HG03457 (cell line): Measurements from ENCODE around the gene OPA3.

ENCODE experiments used
- ATAC-seq: cut with Tn5 transposase; IDR thresholded peaks from one replicate; pipeline ENCODE4 v1.9.1; 2021; ENCODE audit warnings: moderate number of reproducible peaks; ENCODE audit not compliant: unreplicated experiment

OPA3 gene

GRCh38 chr19:45505996-45506245 is 78.7 kb downstream of the OPA3 start:
- no peak for ATAC-seq

GRCh38 chr19:45505151-45505995 is 79.2 kb downstream of the OPA3 start:
- ATAC-seq: no peak

DNA sequence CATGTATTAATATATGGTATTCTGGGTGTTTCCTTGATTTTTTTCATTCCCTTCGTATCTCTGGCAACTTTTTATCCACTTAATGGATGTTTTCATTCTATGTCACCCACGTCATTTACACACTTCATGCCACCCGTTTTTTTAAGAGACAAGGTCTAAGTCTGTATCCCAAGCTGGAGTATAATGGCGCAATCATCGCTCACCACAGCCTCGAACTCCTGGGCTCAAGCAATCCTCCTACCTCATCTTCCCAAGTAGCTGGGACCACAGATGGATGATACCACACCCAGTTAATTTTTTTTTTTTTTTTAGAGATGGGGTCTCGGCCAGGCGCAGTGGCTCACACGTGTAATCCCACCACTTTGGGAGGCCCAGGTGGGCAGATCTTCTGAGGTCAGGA is 80.7 kb downstream of the OPA3 start:
- no peak for ATAC-seq

DNA sequence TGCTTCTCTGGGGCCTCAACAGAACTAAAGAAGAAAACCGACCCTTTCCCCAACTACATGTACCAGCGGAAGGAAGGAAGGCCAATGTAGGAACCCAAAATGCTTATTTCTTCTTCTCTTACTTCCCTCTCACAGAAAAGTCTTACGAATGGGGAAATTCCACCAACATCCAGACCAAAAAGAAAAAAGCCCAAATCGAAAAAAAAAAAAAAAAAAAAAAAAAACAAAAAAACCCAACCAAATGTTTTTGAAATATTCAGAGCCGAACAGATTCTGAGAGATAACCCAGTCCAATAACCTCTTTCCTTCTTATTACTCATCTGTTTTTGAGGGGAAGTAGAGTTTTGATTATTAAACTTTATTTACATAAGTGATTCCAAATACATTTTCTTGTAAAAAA is 82.5 kb downstream of the OPA3 start:
- no peak for ATAC-seq

DNA sequence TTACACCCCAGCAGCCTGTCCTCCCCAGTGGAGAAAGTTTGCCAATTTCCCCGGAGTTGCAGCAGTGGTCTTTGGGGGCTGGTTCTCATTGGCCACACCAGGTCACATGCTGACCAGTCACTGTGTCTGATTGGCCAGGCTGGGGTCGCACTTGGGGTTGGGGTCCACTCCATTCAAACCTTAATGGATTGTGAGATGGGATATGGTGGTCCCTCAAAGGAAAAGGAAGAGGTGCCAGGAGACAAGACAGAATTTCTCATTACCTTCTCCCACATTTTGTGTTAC is 82.9 kb downstream of the OPA3 start:
- no peak for ATAC-seq

DNA sequence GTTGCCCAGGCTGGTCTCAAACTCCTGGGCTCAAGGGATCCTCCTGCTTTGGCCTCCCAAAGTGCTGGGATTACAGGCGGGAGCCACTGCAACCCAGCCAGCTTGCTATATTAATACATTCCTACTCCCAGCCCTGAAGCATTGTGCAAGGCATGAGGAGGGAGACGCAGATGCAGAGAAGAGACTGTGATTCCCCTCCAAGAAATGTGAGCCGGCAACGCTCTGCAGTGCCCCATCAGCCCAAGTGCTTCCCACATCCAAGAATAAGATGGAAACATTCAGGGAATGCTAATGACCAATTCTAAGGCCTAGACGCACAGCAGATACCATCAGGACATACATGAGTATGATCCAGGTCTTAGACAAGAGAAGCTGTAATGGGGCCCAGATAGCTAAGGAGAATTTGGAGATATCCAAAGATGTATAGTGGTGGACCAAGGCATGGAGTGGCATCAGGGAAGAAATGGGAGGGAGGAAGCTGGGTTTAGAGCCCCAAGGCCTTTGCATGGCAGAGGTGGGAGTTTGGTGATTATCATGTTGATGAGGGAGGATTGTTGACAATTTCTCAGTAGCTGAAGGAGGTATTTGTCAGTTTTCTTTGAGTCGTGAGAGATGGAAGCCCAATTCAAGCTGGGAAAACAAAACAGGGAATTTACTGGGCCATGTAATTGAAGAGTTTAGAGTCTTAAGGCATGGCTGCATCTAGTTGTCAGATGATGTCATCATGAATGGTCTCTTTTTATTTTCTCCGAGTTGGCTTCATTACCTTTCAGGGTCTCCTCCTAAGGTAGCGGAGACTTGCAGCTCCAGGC is 83.5 kb downstream of the OPA3 start:
- ATAC-seq: no peak

DNA sequence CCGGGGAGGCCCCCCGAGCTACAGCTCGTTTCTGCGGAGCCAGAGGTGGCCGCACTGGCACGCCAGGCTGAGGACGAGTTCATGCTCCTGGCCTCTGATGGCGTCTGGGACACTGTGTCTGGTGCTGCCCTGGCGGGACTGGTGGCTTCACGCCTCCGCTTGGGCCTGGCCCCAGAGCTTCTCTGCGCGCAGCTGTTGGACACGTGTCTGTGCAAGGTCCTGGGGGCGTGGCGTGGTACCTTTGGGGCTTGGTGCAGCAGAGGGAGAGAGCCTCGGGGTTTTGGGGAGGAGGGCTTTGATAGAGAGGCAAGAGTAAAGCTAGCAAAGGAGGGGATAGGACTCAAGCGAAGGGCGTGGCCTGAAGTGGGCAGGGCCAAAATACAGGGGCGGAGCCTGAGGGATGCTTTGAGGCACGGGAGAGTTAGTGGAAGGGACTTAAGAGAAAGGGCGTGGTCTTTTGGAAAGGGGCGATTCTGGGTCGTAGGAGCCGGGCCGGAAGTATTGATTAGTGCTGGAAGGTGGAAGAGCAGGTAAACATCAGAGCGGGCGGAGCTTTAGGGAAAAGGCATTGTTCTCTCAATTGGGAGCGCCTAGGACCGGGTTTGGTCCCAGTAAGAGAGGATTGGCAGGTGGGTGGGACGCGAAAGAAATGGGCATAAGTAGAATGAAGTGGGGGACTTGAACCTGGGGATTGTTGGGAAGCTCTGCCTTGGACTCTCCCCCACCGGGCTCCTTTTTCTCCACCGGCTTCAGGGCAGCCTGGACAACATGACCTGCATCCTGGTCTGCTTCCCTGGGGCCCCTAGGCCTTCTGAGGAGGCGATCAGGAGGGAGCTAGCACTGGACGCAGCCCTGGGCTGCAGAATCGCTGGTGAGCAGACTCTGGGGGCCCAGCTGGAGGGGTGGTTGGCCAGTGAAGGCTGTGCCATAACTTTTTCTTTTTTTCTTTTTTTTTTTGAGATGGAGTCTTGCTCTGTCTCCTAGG is 85.1 kb downstream of the OPA3 start:
- no peak for ATAC-seq

GRCh38 chr19:45498411-45499195 is 86.0 kb downstream of the OPA3 start, which contains the start of gene PPM1N:
Gene PPM1N (plus strand): TSS chr19:45498443. CDS start chr19:45498473, 30 bp downstream.
- no peak for ATAC-seq

DNA sequence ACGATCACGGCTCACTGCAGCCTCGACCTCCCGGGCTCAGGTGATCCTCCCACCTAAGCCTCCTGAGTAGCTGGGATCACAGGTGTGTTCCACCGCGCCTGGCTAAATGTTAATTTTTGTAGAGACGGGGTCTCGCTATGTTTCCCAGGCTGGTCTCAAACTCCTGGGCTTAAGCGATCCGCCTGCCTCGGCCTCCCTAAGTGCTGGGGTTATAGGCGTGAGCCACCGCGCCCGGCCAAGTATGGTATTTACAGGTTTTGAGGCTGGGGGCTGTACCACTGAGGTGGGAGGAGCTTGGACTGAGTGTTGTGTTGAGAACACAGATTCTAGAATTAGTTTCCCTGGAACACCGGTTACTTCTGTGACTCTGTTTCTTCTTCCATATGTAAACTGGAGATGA is 86.8 kb downstream of the OPA3 start:
- ATAC-seq: no peak

GRCh38 chr19:45496349-45496953 is 88.2 kb downstream of the OPA3 start:
- no peak for ATAC-seq

- no peak for ATAC-seq
Measured at GRCh38 chr19:45495178-45495577, 89.4 kb downstream of the OPA3 start.

- no peak for ATAC-seq
Measured at GRCh38 chr19:45494261-45494916, 90.2 kb downstream of the OPA3 start.

DNA sequence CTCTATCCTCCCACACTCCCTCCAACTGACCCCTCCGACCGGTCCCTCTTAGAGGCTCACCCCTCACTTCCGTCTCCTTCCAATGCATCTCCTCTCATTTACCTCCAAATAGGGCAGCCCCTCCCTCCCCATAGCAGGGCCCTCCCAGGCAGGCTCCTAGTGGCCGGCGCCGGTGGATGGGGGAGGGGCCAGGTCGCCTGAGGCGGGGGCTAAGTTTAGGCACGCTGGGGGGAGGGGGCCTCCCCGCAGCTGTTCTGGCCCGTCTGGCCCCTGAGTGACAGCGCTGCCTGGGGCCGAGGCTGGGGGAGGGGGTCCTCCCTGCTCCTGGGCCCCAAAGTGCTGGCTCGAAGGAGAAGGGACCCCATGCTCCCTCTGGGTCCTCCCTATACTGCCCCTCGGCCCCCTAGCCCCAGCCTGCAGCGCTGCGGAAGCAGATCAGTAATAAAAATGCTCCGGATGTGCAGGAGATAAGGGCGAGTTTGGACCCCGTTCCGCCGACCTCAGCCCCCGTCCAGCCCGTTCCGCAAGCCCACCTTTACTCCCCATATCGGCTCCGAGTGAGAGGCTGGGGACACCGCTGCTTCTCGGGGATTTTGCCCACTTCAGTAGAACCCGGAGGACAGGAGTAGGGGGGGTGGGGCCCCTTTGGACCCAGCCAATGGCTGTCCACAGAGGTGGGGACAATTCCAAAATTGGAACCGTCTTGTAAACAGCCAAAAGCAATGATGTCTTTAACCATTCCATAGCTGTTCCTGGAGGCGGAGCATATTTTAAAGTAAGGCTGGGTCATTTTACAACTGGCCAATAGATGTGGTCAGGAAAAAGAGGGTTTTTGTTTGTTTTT is 91.8 kb downstream of the OPA3 start:
- no peak for ATAC-seq

DNA sequence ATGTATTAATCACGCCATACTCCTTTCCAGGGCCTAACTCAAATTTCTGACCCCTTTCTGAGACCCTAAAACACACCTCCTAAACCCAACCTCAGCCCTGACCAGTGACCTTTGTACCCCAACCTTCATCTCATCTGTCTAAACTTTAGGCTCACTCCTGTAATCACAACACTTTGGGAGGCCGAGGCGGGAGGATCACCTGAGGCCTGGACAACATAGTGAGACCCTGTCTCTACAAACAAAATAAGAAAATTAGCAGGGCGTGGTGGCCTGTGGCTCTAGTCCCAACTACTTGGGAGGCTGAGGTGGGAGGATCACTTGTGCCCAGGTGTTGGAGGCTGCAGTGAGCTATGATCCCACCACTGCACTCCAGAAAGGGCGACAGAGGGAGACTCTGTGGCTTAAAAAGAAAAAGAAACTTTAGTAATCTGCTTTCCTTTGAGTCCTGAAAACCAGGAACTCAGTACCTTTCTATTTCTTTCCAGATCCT is 92.4 kb downstream of the OPA3 start:
- no peak for ATAC-seq

- no peak for ATAC-seq
Measured at GRCh38 chr19:45489216-45489855, 95.3 kb downstream of the OPA3 start.

DNA sequence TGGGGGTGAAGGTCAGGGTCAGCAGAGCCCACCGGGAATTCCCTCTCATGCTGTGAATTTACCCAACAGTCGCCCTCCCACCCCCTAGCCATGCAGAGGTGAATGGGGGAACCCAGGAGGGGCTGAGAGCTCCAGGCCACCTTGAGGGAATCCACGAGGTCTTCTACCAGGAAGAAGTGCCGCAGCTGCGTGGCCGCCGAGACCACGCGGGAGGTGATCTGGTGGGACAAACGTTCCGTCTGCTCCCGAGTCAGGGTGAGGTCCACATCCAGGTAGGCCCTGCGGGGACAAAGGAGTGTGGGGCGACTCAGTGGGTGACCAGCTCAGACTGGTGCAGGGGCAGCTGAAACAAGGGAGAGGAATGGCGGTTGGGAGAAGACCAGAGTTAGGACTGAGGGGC is 95.9 kb downstream of the OPA3 start:
- no peak for ATAC-seq

DNA sequence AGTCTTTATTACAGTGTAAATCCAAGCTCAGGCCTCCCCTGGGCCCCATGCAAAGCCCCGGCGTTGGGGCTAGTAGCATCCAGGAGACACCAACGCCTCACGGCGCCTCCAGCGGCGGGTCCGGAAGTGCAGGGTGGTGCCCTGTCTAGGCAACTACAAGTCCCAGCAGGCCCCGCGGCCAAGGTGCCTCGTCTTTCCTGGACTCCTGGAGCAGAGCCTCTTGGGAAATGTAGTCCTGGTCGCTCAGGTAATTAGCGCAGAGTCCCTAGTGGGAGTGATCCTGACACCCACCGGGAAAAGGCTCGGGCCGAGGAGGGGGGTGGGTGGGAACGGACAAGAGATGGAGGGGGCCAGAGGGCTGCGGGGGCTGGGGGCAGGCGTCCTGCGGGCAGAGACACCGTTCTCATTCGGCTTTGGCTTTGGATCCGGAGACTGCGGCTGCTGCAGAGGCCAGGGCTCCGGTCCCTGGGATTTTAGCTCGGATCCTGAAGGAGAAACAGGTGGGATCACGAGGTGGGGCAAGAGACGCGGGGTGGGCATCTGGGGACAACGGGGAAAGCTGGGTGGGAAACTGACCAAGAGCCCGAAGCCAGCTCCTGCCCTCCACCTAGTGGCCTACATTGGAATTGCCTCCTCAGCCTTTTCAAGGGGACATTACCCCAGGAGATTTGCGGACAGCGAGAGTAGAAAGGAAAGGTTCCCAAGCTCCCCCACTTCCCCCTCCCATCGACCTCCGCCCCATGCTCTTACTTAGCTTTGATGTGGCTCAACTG is 99.1 kb downstream of the OPA3 start:
- ATAC-seq: peak; percentile 68
